NCI-H1436 treated with DMSO at 0.1 percent for 48 hours (cell line): ENCODE measurements around the gene TNFSF11.
"Not testable (repeated sequence)": the region's sequence is repeated elsewhere in the genome, so short reads cannot be mapped to it uniquely, and the experiment has no call there.

Source experiments
- DNase-seq: peaks from one replicate; lab custom pipeline; 2025; lab: John Stamatoyannopoulos, UW

Gene TNFSF11, protein sequence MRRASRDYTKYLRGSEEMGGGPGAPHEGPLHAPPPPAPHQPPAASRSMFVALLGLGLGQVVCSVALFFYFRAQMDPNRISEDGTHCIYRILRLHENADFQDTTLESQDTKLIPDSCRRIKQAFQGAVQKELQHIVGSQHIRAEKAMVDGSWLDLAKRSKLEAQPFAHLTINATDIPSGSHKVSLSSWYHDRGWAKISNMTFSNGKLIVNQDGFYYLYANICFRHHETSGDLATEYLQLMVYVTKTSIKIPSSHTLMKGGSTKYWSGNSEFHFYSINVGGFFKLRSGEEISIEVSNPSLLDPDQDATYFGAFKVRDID

DNA sequence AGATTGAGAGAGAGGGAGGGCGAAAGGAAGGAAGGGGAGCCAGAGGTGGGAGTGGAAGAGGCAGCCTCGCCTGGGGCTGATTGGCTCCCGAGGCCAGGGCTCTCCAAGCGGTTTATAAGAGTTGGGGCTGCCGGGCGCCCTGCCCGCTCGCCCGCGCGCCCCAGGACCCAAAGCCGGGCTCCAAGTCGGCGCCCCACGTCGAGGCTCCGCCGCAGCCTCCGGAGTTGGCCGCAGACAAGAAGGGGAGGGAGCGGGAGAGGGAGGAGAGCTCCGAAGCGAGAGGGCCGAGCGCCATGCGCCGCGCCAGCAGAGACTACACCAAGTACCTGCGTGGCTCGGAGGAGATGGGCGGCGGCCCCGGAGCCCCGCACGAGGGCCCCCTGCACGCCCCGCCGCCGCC is at the start of gene TNFSF11:
Gene TNFSF11, plus strand, starts transcription at position 142 of the 400 bp plus-strand sequence. Its CDS starts 152 bp downstream, at position 294.
- no peak for DNase-seq

DNA sequence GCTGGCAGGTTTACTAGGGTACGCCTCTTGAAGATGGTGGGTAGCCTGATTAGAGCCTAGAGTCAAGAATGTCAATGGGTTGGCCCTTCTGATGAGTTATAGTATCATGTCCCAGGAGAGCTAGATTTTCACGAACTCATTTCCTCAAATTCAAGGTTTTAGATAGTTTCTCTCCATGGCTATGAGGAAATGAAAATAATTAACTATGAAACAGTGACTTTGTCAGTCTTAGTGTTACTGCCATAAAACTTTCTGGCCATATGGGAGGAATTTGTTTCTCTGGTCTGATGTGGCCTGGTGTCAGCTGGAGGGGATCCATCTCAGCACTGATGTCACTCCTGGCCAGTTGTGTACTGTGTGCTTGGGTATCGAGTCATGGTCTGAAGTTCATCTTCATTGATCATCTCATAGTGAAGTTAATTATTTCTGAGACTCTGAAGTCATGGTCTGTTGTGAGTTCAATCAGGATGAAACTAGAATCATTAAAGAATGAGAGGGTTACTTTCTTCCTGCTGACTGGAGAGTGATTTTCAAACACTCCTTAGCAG is 49.4 kb upstream of the TNFSF11 start:
- no peak for DNase-seq

DNA sequence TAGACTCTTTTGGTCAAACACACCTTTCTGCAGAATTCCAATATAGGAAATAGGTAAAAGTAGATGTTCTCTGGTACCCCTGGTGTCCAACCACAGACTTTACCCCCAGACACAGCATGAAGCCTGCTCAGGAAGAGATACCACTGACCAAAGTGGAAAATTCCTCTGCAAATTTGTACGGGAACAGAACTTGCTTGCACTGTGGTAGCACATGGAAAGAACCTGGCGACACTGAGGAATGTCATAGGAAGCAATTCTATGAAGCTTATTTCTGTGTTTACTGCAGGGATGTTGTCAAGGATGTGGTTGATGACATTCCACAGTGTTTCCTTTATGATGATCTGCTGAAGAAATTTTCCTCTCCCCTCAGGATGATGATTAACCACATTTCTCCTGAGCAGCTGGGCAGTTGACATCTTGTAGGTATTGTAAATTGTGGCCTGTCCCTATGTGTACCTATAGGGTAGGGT is 48.9 kb upstream of the TNFSF11 start:
- DNase-seq: no peak

DNA sequence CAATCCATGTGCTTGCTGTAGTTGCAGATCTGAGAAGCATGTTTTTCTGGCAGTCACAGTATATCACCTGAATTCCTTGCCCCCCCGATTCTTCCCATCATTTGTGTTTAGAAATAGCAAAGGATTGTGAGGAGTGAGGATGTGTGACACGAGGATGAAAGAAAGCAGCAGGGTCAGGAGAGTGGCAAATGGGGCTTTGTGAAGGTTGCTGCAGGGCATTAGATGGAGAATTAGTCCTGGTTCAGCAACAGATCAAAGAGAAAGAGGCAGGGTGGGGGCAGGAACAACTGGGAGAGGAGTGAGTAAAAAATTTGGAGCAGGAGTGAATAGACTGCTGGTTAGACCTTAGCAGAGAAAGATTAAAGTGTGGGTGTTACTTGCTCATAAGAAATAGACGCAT is 47.7 kb upstream of the TNFSF11 start:
- DNase-seq: no peak

DNA sequence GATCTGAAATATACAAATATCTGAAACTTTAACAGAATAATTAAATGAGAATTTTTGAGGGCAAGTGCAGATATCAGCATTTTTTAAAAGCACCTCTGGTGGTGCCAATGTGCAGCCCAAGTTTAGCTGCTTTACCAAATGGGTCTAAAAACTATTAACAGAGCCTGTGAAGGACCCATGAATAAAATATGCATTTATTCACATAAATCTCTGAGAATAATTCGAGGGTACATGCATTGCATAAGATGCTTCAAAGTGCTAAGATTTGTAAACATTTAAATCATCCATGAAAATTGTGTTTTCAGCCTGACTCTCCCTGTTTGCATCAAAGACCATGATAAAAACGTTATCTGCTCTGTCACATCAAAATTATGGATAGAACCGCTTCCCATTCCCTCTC is 47.1 kb upstream of the TNFSF11 start:
- DNase-seq: no peak

DNA sequence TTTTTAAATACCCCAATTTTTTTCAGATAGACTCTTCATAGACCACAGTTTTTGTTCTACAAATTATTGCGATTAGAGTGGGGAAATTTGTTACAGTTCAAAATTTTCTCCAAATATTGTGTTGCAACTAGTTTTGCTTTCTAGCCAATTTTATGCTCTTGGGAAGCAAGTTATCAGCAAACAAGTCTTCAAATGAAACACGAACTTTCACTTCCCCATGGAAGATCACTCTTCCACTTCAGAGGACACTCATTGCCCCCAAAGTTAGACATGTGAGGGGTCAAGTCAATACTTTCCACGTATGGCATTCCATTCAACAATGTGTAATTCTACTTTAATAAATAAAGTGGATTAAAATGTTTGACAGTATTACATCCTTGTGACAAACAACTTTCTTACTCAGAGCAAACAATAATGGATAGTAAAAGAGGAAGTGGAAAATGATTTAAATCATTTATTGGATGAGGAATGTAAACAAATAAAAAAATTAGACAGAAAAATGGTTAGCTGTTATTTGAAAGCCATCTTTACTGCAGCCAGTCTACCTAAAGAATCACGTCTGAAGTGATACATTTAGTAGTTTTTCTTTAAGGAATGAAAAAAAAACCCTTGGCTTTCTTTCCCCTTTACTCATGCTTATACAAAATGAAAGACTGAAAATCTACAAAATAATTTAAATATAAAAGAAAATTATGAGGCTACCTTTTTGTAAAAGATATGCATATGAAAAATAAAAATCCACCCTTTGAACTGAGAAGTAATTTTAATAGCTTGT is 41.2 kb upstream of the TNFSF11 start:
- no peak for DNase-seq

DNA sequence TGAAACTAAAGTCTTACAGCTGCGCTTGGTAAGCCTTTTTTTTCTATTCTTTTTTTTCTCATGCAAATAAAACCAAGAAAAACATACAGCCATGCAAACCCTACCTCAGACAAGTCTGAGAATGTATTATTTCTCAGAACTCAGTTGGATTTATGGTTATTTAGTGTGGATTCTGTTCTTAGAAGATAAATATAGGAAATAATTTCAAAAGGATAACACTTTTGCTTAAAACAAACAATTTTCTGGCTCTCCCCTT is 40.7 kb upstream of the TNFSF11 start:
- no peak for DNase-seq

DNA sequence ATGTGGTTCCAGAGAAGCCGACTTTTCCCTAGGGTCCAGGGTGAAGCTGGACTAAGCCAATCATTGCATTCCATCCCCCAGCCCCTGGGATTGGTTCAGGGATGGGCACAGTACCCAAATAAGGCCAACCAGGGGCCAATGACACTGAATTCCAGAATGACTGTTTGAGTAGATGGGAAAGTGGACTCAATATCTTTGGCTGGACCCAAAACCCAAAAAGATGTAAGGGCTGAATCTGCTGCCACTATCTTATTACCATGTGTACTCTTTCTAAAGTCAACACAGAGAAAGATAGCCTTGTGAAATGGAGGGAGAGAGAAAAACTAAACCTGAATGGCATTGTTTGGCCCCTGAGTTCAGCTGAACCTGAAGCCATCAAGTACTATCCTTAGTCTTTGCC is 39.2 kb upstream of the TNFSF11 start:
- no peak for DNase-seq

DNA sequence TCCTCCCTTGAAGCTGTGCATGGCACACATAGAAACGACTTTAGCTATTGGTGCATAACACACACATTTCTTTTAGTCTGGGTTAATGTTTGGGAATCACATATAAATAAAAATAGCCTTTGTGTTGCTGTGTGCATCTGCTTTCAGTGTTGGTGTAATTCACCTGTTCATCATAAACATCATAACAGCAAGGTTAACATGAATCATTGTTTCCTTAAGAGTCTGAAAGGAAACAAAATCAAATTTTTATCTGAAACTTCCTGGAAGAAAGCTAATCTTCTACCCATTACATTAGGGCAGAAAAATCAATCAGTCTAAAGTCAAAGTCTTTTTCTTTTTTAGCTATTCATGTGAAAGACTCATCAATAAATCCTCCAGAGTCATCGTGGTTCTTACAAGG is 35.0 kb upstream of the TNFSF11 start:
- no peak for DNase-seq

DNA sequence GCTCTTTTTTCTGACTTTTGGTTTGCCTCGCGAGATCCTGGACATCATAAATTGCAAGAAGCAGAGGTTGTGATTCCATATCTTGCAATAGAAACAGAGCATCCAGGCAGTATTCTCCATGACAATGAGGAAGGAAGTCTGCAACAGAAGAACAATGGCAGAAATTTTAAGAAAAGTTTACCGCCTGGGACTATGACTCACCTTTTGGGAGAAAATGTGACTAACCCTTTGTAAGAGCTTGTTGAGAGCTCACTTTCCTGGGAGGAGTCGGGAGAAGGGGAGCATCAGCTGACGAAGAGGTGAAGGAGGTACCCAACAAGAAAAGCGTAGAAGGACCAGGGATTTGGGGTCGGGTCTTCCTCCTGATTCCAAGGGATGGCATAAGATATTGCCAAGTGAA is 34.3 kb upstream of the TNFSF11 start:
- DNase-seq: no peak

DNA sequence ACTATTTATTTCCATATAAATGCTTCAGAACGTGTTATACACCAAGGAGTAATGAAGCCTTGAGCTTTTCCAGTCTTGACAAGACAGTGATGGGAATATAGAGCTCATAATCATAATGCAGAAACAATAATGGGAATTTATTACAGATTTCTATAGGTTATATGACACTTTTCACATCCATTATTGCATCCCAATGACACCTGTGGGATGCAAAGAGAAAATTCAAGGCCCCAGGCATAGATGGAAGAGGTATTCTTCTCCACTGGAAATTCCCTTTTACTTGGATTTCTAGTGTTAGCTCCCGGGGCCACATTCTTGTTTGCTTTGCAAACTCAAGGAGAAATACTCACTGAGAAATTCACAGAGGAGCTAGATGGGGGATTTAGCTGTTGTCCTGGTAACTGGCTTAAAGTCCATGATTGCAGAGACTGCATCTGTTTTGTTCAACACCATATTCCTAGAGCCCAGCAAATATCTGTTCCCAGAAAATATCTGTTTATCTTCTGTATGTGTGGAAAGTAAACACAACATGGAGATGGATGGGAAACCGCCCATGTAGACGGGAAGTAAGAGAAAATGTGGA is 30.6 kb upstream of the TNFSF11 start:
- DNase-seq: no peak

DNA sequence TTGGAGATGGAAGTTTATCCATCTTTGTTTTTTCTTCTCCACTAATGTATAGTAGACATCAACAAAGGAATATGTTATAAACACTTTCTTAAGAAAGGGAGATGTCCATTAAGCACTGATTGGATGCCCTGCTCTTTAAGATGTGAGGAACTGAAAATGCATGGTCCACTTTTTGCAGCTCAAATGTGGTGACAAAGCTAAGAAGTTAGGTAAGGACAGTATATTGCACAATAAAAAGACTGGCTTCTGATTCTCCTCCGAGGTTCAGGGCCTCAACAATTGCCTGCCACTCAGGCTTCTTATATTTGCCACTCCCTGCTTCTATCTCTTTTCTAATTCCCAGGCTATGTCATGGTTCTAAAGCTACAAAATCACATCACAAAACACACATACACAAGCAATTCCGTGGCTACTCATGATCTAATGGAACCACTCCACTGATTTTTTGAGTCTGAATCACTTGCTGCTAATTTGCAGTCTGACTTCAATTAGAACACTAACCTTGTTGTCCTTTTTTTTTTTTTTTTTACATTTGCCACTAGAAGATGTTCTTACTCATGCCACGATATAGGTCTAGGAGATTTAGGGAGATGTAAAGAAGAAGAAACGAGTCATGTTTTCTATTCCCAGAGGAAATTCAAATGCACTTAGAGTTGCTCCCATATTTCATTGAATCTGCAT is 29.6 kb upstream of the TNFSF11 start:
- DNase-seq: no peak

DNA sequence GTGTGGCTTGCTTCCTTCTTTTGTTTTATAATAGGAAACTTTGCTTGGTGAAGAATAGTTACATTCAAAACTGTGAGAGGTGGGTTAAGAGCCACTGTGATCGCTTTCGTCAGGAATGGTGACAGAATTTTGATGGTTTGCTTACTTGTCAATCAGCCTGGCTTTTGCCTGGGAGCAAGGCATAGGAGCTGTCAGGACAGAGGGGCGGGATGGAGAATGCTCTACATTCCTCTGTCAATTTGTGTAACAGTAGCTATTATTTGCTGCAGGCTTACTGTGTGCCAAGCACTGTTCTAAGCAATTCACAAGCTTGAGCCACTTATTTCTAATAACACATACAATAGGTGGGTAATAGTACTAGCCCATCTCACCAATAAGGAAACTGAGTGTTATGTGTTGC is 28.1 kb upstream of the TNFSF11 start:
- DNase-seq: no peak

DNA sequence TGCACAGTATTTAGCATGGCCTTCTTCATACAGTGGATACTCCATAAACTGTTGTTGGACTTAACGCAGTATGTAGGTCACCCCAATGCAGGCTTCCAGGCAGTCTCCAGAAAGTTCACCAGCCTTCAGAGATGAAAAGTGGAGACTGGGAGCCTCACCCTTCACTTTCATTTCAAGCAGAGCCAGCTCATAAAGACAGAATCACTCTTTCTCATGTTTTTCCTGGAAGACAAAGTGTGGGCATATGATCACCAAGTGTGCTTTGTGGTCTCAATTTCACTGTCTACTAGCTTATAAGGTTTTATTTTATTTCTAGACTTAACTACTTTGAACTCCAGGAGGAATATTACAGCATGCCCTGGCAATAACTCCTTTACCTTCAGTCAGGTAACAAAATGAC is 26.3 kb upstream of the TNFSF11 start:
- no peak for DNase-seq

DNA sequence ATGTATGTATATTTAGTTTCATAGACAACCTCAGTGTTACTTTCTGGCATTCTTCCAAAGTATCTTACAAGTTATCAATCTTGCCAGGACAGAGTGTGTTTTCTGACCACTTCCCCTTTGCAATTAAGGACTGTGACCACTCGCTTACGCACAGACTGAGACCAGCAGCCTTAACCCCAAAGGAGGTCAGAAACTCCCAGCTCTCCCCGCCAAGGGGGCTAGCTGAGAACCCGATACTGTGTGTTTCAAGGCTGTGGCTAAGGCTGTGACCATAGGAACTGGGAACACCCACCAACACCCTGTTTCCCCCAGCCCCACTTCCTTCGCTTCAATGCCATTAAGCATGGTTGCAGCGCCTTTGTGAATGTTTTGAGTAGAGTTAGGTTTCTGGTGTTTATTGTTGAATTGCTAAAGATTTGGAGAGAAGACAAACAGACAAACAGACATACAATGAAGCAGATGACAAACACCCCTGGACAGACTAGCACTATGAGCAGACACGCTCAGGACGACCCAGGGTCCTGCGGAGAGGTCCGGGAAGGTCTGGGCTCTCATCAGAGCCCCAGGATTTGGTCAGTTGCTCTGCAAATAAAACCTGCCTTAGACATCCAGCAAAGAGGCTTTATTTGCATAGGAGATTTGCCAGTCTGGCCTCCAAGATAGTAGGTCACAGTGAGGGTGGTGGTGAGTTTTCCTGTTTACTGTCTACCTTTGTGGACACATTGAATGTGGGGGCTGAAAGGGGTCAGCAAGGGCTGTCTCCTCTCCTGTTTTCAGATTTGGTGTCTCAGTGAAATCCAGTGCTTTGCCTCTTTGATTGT is 25.0 kb upstream of the TNFSF11 start:
- no peak for DNase-seq

DNA sequence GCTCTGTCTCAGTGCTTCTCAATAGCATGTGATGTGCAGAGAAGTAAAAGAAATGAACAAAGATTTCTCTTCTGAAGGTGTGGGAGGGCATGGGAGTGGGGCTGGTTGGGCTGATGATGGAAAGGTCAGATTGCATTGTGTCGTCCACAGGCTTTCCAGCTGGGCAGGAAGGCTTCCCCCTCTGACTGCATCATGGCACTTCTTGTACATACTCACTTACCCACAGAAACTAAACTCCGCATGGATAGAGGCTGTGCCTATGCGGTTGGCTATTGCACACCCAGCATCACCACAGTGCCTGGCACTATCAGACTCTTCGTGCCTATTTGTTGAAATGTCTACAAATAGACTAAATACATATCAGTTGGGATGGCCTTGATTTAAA is 24.4 kb upstream of the TNFSF11 start:
- DNase-seq: no peak

DNA sequence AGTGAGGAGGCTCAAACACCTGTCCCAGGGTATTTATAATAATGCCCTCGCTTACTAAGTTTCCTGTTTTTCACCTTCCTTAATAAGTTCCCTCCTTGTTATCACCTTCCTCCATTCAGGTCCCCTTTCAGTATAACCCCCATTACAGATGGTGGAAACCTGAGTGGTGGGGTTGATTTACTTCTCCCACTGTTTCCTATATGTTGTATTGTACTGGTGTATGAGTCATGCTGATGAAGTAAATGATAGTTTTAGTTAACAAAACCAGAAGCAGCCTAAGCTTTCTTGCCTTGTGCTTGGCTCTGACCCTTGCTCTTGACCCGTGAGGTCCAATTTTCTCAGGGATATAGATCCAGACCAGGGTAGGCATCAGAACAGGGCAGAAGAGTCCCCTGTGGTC is 22.3 kb upstream of the TNFSF11 start:
- no peak for DNase-seq

DNA sequence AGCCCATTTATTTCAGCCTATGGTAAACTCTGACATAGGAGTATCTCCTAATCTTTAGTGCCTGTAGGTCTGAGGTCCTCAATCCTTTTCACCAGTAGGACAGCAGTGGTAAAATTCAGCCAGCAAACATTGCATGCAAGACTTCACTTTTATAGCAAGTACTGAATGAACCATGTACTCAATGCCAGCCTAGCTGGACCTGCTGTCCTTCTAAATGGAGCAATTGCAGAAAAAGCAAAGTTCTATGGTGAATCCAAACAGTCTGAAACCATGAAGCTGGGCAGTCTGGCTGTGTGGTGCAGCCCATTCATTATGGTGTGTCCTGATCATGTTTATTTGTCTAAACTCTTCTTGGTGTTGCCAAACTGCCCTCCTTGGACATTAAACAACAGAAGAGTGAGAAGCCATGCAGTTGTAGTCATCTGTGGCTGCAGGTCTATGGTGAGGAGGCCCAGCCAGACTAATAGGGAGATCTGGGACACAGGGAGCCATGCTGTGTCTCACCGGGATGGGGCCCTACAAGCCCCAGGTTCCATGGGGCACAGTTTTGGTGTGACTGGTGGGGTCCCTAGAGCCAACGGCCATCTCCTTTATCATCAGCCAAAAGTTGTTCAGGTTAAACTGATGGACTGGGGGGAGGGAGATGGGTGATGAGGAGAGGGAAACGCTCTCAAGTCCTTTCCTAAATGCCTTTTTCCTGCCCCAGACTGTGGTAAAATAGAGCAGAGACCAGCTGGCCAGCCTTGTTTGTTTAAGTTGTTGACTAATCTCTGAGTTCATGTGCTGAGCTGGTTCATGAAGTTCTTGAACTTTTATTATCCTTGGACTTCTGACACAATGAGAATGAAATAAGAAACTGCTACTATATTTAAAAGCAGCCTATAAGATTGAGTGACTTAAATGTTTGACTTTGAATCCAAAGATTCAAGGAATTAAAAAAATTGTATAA is 20.6 kb upstream of the TNFSF11 start:
- DNase-seq: no peak

DNA sequence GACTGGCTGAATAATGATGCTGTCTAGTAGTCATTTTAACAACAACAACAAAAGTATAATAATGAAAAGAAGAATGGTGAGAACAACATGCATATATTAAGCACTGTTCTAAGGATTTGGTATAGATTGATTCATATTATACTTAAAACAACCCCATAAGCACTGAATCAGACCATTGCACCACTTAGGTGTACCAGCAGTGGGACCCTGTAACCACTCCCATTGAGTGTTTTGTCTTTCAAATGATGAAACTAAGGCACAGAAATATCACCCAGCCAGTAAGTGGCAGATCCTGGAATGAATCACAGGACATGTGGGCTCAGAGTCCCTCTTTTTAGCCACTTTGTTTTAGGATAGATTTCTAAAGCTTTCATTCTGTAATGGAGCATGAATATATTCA is 14.9 kb upstream of the TNFSF11 start:
- no peak for DNase-seq

DNA sequence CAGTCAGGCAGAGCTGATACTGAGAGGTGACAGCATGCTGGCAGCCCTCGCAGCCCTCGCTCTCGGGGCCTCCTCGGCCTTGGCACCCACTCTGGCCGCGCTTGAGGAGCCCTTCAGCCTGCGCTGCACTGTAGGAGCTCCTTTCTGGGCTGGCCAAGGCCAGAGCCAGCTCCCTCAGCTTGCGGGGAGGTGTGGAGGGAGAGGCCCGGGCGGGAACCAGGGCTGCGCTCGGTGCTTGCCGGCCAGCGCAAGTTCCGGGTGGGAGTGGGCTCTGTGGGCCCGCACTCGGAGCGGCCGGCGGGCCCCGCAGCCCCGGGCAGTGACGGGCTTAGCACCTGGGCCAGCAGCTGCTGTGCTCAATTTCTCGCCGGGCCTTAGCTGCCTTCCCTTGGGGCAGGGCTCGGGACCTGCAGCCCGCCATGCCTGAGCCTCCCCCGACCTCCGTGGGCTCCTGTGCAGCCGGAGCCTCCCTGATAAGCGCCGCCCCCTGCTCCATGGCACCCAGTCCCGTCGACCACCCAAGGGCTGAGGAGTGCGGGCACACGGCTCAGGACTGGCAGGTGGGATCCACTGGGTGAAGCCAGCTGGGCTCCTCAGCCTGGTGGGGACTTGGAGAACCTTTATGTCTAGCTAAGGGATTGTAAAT is 14.3 kb upstream of the TNFSF11 start:
- DNase-seq: not testable (repeated sequence)
